ENCODE measurements around the gene FOSL2.

DNA sequence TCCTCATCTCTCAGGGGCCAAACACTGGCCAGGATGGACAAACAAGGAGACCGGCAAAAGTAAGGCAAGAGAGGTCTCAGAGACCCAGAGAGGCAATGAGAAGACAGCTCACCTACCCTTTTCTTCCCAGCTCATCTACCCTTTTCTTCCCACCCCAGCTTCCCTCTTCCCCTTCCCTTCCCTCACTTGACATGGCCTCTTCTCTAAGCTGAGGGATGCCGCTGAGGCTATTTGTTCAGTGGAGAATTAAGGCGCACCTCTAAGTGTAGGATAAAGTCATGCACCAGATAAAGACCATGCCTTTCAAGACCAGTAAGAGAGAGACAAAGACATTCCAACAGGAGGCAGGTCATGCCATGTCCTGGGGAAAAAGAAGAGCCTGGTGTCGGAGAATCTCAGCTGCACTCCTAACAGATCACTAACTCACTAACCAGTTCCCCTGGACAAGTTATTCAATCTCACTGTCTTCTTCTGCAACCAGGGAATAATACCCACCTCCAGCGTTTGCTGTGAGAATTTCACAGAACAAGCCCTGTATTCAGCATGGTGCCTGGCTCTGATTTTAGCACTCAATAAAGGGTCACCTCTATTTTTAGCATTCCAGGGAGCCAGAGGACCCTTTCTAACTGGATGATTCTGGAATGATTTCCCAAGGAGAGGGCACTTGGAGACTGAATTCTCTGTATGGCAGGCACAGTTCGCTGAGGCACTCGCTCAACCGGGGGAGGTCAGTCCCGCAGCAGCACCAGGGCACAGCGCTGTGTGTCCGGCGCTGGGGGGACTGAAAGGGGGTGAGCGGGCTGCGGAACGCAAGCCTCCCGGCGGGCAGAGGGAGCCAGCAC, 3.0 kb upstream of the FOSL2 start:
- TF ChIP-seq CTCF (IDR thresholded peaks at IDR 0.05) = no peak
- no peak for TF ChIP-seq ZFX (IDR thresholded peaks at IDR 0.05; ENCODE audit: borderline replicate concordance)

Data from 22Rv1 (cell line).